A549 (cell line): ENCODE results near the gene UBTD2. TPM values are rescaled to one million over a fixed set of nuclear protein-coding genes. Genes with fewer than 3 reads are reported as not detected.

Experiments used
- ATAC-seq, 2 experiments: fragments of 200-7000 bp in 1 of 2; fragments of >200 bp in 1 of 2; cut with Nextera tagmentation in 1 of 2; cut with Tn5 transposase in 1 of 2; 3 replicates each; pipeline versions ENCODE4 v1.8.0 to v1.9.1; 2018 to 2020; ENCODE audit warnings: mild to moderate bottlenecking in 1 of 2, moderate library complexity in 1 of 2
- CTCF ChIA-PET: fragments of 300-600 bp; sonication (Branson Sonifier 250); formaldehyde crosslinking; extraction: SDS; loops from one replicate; lab custom pipeline; 2021; ENCODE audit warnings: antibody characterized with exemption, inconsistent platforms; lab: Yijun Ruan, JAX
- POLR2A ChIA-PET: fragments of 350-600 bp; formaldehyde crosslinking; extraction: SDS; loops from one replicate; lab custom pipeline; 2021; ENCODE audit warnings: antibody characterized with exemption, inconsistent platforms; lab: Yijun Ruan, JAX
- DNase-seq, 2 experiments: peaks; one replicate each; pipeline versions ENCODE4 v3.0.0 to v3.0.0-alpha.2; 2011 to 2016; ENCODE audit warnings: low read depth in 1 of 2, low spot score in 1 of 2
- FAIRE-seq: peaks from 2 replicates; lab custom pipeline; 2011; peaks lifted over from hg19 to GRCh38; lab: Jason Lieb, UNC
- H3K27ac ChIP-seq, 2 experiments: fragments of >200 bp; sonication (Bioruptor Twin); formaldehyde crosslinking; 3 replicates each; pipeline ENCODE4 v1.5.1; 2016 to 2017
- H3K4me1 ChIP-seq: fragments of >200 bp; sonication (Bioruptor Twin); formaldehyde crosslinking; 3 replicates; pipeline ENCODE4 v1.6.1; 2016
- H3K4me2 ChIP-seq: fragments of >200 bp; sonication (Bioruptor Twin); formaldehyde crosslinking; 3 replicates; pipeline ENCODE4 v1.6.1; 2016
- H3K4me3 ChIP-seq: fragments of >200 bp; sonication (Bioruptor Twin); formaldehyde crosslinking; 3 replicates; pipeline ENCODE4 v1.5.1; 2016
- H3K9me3 ChIP-seq: fragments of >200 bp; sonication (Bioruptor Twin); formaldehyde crosslinking; 3 replicates; pipeline ENCODE4 v1.6.1; 2016
- CBX8 ChIP-seq: fragments of 200-600 bp; sonication (generic); IDR thresholded peaks from 2 replicates; pipeline ENCODE4 v1.6.1; 2016
- CEBPB ChIP-seq, 2 experiments: fragments of >200 bp in 1 of 2; sonication (Bioruptor Twin) in 1 of 2; formaldehyde crosslinking in 1 of 2; IDR thresholded peaks; 2 replicates each; pipeline ENCODE4 v1.6.1; 2012 to 2016
- CHD2 ChIP-seq: fragments of 150-350 bp; IDR thresholded peaks from 2 replicates; pipeline ENCODE4 v1.6.1; 2014; ENCODE audit warnings: low read length; ENCODE audit not compliant: partially characterized antibody
- EHF ChIP-seq: fragments of 250-450 bp; sonication (Bioruptor Pico); IDR thresholded peaks from 2 replicates; pipeline ENCODE4 v1.5.0; 2020; ENCODE audit warnings: mild to moderate bottlenecking
- EP300 ChIP-seq, 2 experiments: fragments of >200 bp; sonication (Bioruptor Twin); formaldehyde crosslinking; IDR thresholded peaks; 2 replicates in 1 of 2; 3 replicates in 1 of 2; pipeline ENCODE4 v1.6.1; 2016 to 2017
- ESRRA ChIP-seq: fragments of 150-350 bp; IDR thresholded peaks from 2 replicates; pipeline ENCODE4 v1.6.1; 2014; ENCODE audit warnings: mild to moderate bottlenecking, low read length, borderline replicate concordance
- FOSB ChIP-seq: fragments of 250-450 bp; sonication (Bioruptor Pico); IDR thresholded peaks from 2 replicates; pipeline ENCODE4 v1.5.0; 2020; ENCODE audit warnings: mild to moderate bottlenecking, moderate library complexity
- FOSL2 ChIP-seq, 2 experiments: fragments of 450-650 bp in 1 of 2; fragments of >200 bp in 1 of 2; sonication (Bioruptor Twin) in 1 of 2; formaldehyde crosslinking; IDR thresholded peaks; 2 replicates each; pipeline versions ENCODE4 v1.5.0 to v1.6.1; 2016 to 2020; ENCODE audit warnings: mild to moderate bottlenecking in 1 of 2, moderate library complexity in 1 of 2
- GATA3 ChIP-seq: IDR thresholded peaks from 2 replicates; pipeline ENCODE4 v1.6.1; 2012; ENCODE audit warnings: borderline replicate concordance
- HOXB13 ChIP-seq: fragments of 250-450 bp; sonication (Bioruptor Pico); IDR thresholded peaks from 2 replicates; pipeline ENCODE4 v1.5.0; 2020; ENCODE audit warnings: low read depth, mild to moderate bottlenecking, moderate library complexity
- JUNB ChIP-seq: fragments of >200 bp; sonication (Bioruptor Twin); formaldehyde crosslinking; IDR thresholded peaks from 2 replicates; pipeline ENCODE4 v1.6.1; 2016
- MAZ ChIP-seq: fragments of 150-350 bp; IDR thresholded peaks from 2 replicates; pipeline ENCODE4 v1.6.1; 2014; ENCODE audit warnings: antibody characterized with exemption, low read depth, low read length, borderline replicate concordance
- NPAS2 ChIP-seq: fragments of 250-450 bp; sonication (Bioruptor Pico); IDR thresholded peaks from 2 replicates; pipeline ENCODE4 v1.8.0; 2022; ENCODE audit warnings: mild to moderate bottlenecking, moderate library complexity, borderline replicate concordance
- PHF8 ChIP-seq: fragments of 200-600 bp; sonication (generic); IDR thresholded peaks from 2 replicates; pipeline ENCODE4 v1.6.1; 2016; ENCODE audit warnings: low read depth, mild to moderate bottlenecking, antibody characterized with exemption, moderate library complexity, borderline replicate concordance
- POLR2A ChIP-seq: IDR thresholded peaks from 2 replicates; pipeline ENCODE4 v1.6.1; 2012; ENCODE audit warnings: mild to moderate bottlenecking, low read length
- POLR2AphosphoS2 ChIP-seq: conservative IDR thresholded peaks from 2 replicates; pipeline ENCODE4 v1.6.1; 2012; ENCODE audit warnings: low read length, improper control_type of control experiment, inconsistent platforms
- RAD21 ChIP-seq, 2 experiments: fragments of >200 bp in 1 of 2; sonication (Bioruptor Twin) in 1 of 2; formaldehyde crosslinking in 1 of 2; IDR thresholded peaks in 1 of 2; conservative IDR thresholded peaks in 1 of 2; 2 replicates in 1 of 2; 3 replicates in 1 of 2; pipeline ENCODE4 v1.6.1; 2012 to 2018; ENCODE audit warnings: inconsistent platforms in 1 of 2
- RFX5 ChIP-seq: fragments of 450-650 bp; IDR thresholded peaks from 2 replicates; pipeline ENCODE4 v1.7.1; 2014; ENCODE audit warnings: antibody characterized with exemption, mild to moderate bottlenecking, moderate library complexity
- SREBF2 ChIP-seq: fragments of 450-650 bp; IDR thresholded peaks from 2 replicates; pipeline ENCODE4 v1.6.1; 2014; ENCODE audit warnings: mild to moderate bottlenecking, moderate library complexity
- TFCP2L1 ChIP-seq: fragments of 250-450 bp; sonication (Bioruptor Pico); IDR thresholded peaks from 2 replicates; pipeline ENCODE4 v1.5.0; 2021; ENCODE audit warnings: mild to moderate bottlenecking
- TP53 ChIP-seq: fragments of 250-450 bp; sonication (Bioruptor Pico); IDR thresholded peaks from 2 replicates; pipeline ENCODE4 v1.5.0; 2021; ENCODE audit warnings: mild to moderate bottlenecking, moderate library complexity
- ZC3H11A ChIP-seq: fragments of 450-650 bp; IDR thresholded peaks from 2 replicates; pipeline ENCODE4 v1.6.1; 2014; ENCODE audit warnings: antibody characterized with exemption, mild to moderate bottlenecking
- WGBS: methylation state at CpG from one replicate; pipeline ENCODE4 v1.1.6; 2017; ENCODE audit errors: missing lambda C conversion rate; 5-methylcytosine and 5-hydroxymethylcytosine counted together
- polyA plus RNA-seq, 4 experiments: library from polyadenylated mRNA; depleted of rRNA in 3 of 4; stranded (reverse); fragments of >200 nt; fragmentation: RNase III in 1 of 4; extraction: RNeasy Plus Mini Kit Qiagen cat#74134 plus additional on column Dnase treatment in 1 of 4; gene quantifications; 2 replicates in 3 of 4; 3 replicates in 1 of 4; pipeline ENCODE4 v1.2.3, GENCODE V29; 2011 to 2017
- TF ChIP-seq, protein P1 (sequence below): fragments of >200 bp; sonication (Bioruptor Twin); formaldehyde crosslinking; IDR thresholded peaks from 2 replicates; pipeline ENCODE4 v1.6.1; 2016
- TF ChIP-seq, protein P2 (sequence below): IDR thresholded peaks from 2 replicates; pipeline ENCODE4 v1.6.1; 2012
- TF ChIP-seq, protein P3 (sequence below): fragments of >200 bp; sonication (Bioruptor Twin); formaldehyde crosslinking; IDR thresholded peaks from 3 replicates; pipeline ENCODE4 v1.6.1; 2016
- TF ChIP-seq, protein P4 (sequence below): IDR thresholded peaks from 2 replicates; pipeline ENCODE4 v1.6.1; 2012; ENCODE audit warnings: low read depth, borderline replicate concordance
- TF ChIP-seq, protein P5 (sequence below): IDR thresholded peaks from 2 replicates; pipeline ENCODE4 v1.6.1; 2012
- TF ChIP-seq, protein P6 (sequence below): fragments of 150-350 bp; IDR thresholded peaks from 2 replicates; pipeline ENCODE4 v1.6.1; 2014; ENCODE audit warnings: low read depth, mild to moderate bottlenecking, low read length

Gene UBTD2
- polyA plus RNA-seq, 2 of the 4 experiments (the other 2 are of a cell fraction): 16.4 to 20.9 TPM

DNA sequence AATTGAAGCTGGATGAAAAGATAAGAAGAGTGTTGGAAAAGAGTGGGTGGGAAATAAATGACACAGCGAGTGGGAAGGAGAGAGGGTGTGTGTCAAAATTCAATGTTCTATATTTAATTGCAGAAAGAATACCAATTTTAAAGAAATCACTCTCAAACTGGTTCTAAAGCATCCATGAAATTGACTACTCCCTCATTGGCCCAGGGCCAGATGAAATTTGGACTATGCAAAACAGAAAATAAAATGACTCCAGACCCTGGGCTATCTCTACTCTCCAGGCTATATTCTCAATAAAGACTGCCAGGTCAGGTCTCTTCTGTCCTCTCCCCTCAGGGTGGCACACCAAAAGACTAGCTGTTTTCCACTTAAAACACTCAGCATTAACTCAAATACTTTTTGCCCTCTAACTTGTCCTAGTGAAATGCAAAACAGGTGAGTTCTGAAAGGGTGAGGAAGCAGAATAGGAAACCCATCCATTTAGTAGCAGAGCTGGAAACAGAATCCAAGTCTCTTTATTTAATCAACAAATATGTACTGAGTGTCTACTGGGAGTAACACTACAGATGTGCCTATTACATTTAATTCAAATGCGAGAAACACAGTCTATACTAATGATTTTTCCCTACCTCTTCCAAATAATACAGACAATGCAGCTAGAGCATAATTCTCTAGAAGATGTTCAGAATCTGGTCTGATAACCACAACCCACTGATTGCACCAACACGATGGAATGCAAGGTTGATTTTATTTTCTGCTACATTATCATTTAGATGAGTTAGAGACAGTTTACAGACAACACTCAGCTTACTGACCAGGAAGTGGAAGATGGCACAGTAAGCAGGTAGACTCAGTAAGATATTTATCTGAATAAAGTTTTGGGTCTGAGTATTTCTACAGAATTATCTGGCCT lies 47.5 kb downstream of the UBTD2 start:
- DNase-seq (no peak), FAIRE-seq (no peak), ATAC-seq (no peak; a peak in 1 of 6 replicates)
- H3K4me2 ChIP-seq: peak overlapping the region; percentile 55
- ChIA-PET CTCF (interaction anchor here (1.3 kb wide), 2 partner anchors 24 to 132 kb away, joined by 3 to 4 read pairs; no protein-coding TSS in a partner anchor), POLR2A (no interaction called here)
- no peak overlapping the region for H3K27ac ChIP-seq
- no peak overlapping the region for H3K4me3 ChIP-seq
- H3K9me3 ChIP-seq: no peaks in the 10 kb centered on the region
- TF ChIP-seq TFCP2L1: no peak
- TF ChIP-seq FOSB (CRISPR knock-in tag): no peak
- no peak for TF ChIP-seq RFX5
- TF ChIP-seq MAZ: no peak
- TF ChIP-seq JUNB: no peak
- no peak for TF ChIP-seq GATA3
- no peak for TF ChIP-seq TP53
- no peak for TF ChIP-seq EP300 (IDR thresholded peaks at IDR 0.05)
- no peak for TF ChIP-seq FOSL2 (IDR thresholded peaks at IDR 0.05)
- TF ChIP-seq FOSL2 (CRISPR knock-in tag; IDR thresholded peaks at IDR 0.05): no peak
- TF ChIP-seq, protein P1, sequence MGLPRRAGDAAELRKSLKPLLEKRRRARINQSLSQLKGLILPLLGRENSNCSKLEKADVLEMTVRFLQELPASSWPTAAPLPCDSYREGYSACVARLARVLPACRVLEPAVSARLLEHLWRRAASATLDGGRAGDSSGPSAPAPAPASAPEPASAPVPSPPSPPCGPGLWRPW: no peak
- no peak for TF ChIP-seq ESRRA
- TF ChIP-seq, protein P2, sequence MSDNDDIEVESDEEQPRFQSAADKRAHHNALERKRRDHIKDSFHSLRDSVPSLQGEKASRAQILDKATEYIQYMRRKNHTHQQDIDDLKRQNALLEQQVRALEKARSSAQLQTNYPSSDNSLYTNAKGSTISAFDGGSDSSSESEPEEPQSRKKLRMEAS: no peak
- TF ChIP-seq, protein P3, sequence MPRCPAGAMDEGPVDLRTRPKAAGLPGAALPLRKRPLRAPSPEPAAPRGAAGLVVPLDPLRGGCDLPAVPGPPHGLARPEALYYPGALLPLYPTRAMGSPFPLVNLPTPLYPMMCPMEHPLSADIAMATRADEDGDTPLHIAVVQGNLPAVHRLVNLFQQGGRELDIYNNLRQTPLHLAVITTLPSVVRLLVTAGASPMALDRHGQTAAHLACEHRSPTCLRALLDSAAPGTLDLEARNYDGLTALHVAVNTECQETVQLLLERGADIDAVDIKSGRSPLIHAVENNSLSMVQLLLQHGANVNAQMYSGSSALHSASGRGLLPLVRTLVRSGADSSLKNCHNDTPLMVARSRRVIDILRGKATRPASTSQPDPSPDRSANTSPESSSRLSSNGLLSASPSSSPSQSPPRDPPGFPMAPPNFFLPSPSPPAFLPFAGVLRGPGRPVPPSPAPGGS: no peak
- TF ChIP-seq CEBPB (IDR thresholded peaks at IDR 0.05): no peak
- TF ChIP-seq, protein P4, sequence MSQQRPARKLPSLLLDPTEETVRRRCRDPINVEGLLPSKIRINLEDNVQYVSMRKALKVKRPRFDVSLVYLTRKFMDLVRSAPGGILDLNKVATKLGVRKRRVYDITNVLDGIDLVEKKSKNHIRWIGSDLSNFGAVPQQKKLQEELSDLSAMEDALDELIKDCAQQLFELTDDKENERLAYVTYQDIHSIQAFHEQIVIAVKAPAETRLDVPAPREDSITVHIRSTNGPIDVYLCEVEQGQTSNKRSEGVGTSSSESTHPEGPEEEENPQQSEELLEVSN: no peak
- no peak for TF ChIP-seq PHF8
- TF ChIP-seq CHD2: no peak
- 88% methylated on average over 3 of the region's 3 CpGs for WGBS
- peaks cover 19% of the 10 kb centered on the region for H3K4me1 ChIP-seq

DNA sequence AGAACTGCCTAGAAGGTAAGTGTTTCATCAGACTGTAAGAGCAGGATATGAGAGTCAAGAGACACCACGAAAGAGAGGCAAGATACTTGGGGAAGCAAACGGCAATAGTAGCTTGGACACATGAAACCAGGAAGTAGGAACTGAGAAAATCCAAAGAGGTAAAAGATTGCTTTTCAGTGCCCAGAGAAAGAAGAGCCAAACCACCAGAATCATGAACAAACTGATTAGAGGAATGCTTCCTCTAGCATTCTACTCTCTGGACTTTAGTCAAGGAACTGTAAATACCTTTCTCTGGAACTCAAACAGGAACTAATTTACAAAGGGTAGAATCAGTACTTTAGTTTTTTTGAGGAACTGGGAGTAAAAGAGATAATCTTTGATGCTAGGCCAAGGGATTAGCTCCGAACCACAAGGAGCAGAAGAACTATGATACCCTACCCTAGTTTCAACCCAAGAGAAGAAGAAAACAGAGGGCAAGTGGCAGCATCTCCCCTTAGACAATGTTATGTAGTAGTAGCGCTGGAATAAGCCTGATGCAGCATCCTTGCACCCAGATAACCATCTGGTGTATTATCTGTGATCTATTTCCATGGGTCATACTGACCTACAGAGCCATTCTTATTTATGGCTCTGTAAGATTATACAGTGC lies 48.3 kb downstream of the UBTD2 start:
- POLR2A ChIA-PET: no interaction called here

More for the DNA sequence above, 48.3 kb downstream of the UBTD2 start:
- whole genome bisulfite sequencing: 50% methylated on average over 4 of the region's 4 CpGs
- Histone ChIP-seq H3K4me2 (peak overlapping the region; percentile 55), H3K4me1 (peaks cover 19% of the 10 kb centered on the region), H3K4me3 (no peak overlapping the region), H3K9me3 (no peaks in the 10 kb centered on the region), H3K27ac (peak overlapping the region; percentile 46 to 61; a peak in 4 of 6 replicates)
- TF ChIP-seq SREBF2: no peak
- no peak for TF ChIP-seq CEBPB (IDR thresholded peaks at IDR 0.05)
- no peak for TF ChIP-seq RAD21 (conservative IDR thresholded peaks at IDR 0.05 in 1 of 2, IDR thresholded peaks at IDR 0.05 in 1 of 2)
- no peak for TF ChIP-seq NPAS2 (CRISPR knock-in tag)
- TF ChIP-seq CBX8: no peak
- no peak for TF ChIP-seq PHF8
- TF ChIP-seq, protein P4: no peak
- TF ChIP-seq, protein P3: no peak
- TF ChIP-seq, protein P1: no peak
- TF ChIP-seq EP300 (IDR thresholded peaks at IDR 0.05): no peak
- no peak for TF ChIP-seq EHF (CRISPR knock-in tag)
- TF ChIP-seq, protein P5, sequence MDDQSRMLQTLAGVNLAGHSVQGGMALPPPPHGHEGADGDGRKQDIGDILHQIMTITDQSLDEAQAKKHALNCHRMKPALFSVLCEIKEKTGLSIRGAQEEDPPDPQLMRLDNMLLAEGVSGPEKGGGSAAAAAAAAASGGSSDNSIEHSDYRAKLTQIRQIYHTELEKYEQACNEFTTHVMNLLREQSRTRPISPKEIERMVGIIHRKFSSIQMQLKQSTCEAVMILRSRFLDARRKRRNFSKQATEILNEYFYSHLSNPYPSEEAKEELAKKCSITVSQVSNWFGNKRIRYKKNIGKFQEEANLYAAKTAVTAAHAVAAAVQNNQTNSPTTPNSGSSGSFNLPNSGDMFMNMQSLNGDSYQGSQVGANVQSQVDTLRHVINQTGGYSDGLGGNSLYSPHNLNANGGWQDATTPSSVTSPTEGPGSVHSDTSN: no peak
- TF ChIP-seq, protein P6, sequence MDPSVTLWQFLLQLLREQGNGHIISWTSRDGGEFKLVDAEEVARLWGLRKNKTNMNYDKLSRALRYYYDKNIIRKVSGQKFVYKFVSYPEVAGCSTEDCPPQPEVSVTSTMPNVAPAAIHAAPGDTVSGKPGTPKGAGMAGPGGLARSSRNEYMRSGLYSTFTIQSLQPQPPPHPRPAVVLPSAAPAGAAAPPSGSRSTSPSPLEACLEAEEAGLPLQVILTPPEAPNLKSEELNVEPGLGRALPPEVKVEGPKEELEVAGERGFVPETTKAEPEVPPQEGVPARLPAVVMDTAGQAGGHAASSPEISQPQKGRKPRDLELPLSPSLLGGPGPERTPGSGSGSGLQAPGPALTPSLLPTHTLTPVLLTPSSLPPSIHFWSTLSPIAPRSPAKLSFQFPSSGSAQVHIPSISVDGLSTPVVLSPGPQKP: no peak
- TF ChIP-seq POLR2A: no peak
- no peak for TF ChIP-seq POLR2AphosphoS2
- no peak for TF ChIP-seq HOXB13
- TF ChIP-seq ZC3H11A: no peak
- DNase-seq: peak; percentile 9 to 38
- no peak for FAIRE-seq
- CTCF ChIA-PET: interaction anchor here (1.3 kb wide), 2 partner anchors 23 to 131 kb away, joined by 3 to 4 read pairs; no protein-coding TSS in a partner anchor
- peak; percentile 47 to 66; a peak in 3 of 6 replicates for ATAC-seq
